K562 (cell line): ENCODE data around the gene FMNL2. TPM values are rescaled to one million over a fixed set of nuclear protein-coding genes. Genes with fewer than 3 reads are reported as not detected.

Experiments used
- ATAC-seq: fragments of 200-7000 bp; cut with Tn5 transposase; 3 replicates; pipeline ENCODE4 v1.9.1; 2020; ENCODE audit warnings: moderate library complexity
- BruUV-seq: library from RNA; stranded (reverse); fragments of 400-500 nt; replicated peaks from 2 replicates; lab custom pipeline; 2021; lab: Mats Ljungman, UMichigan
- CTCF ChIA-PET: fragments of 300-600 bp; formaldehyde crosslinking; extraction: SDS; loops from one replicate; lab custom pipeline; 2021; ENCODE audit warnings: low intra/inter-chr PET ratio; lab: Yijun Ruan, JAX
- POLR2A ChIA-PET: fragments of 300-600, 350-650 bp; sonication (Branson Sonifier 250); formaldehyde crosslinking; extraction: SDS; loops from one replicate; lab custom pipeline; 2021; ENCODE audit warnings: antibody characterized with exemption, inconsistent platforms; lab: Yijun Ruan, JAX
- DNase-seq, 4 experiments: peaks; one replicate each; pipeline versions ENCODE4 v3.0.0 to v3.0.0-alpha.2; 2011 to 2018; ENCODE audit warnings: low spot score in 3 of 4, mixed read lengths in 3 of 4; ENCODE audit errors: extremely low read depth in 1 of 4
- FAIRE-seq: peaks from 2 replicates; lab custom pipeline; 2011; peaks lifted over from hg19 to GRCh38; lab: Jason Lieb, UNC
- H2AFZ ChIP-seq: 2 replicates; pipeline ENCODE4 v1.6.0; 2011; ENCODE audit warnings: low read depth, low read length, control low read depth, inconsistent platforms
- H3K27ac ChIP-seq: fragments of 200-600 bp; 3 replicates; pipeline ENCODE4 v1.8.0; 2011; ENCODE audit warnings: low read depth, mild to moderate bottlenecking, control low read depth, inconsistent platforms, low read length, moderate library complexity, mixed read lengths; ENCODE audit errors: extremely low read depth
- H3K27me3 ChIP-seq, 2 experiments: fragments of 300-600 bp in 1 of 2; 2 replicates in 1 of 2; 3 replicates in 1 of 2; pipeline versions ENCODE4 v1.6.0 to v1.8.0; 2011; ENCODE audit warnings: inconsistent platforms in 2 of 2, low read length in 2 of 2, mild to moderate bottlenecking in 1 of 2, mixed read lengths in 1 of 2, moderate library complexity in 1 of 2; ENCODE audit not compliant: control insufficient read depth in 2 of 2, insufficient read depth in 2 of 2
- H3K36me3 ChIP-seq: fragments of 300-600 bp; 3 replicates; pipeline ENCODE4 v1.8.0; 2011; ENCODE audit warnings: mild to moderate bottlenecking, low read length, inconsistent platforms; ENCODE audit not compliant: control insufficient read depth, insufficient read depth
- H3K4me1 ChIP-seq, 2 experiments: fragments of 200-600 bp in 1 of 2; replicated peaks in 1 of 2; 2 replicates in 1 of 2; 3 replicates in 1 of 2; pipeline versions ENCODE4 v1.5.1 to v1.8.0; 2011; ENCODE audit warnings: inconsistent platforms in 2 of 2, low read length in 2 of 2, mild to moderate bottlenecking in 1 of 2, mixed read lengths in 1 of 2, moderate library complexity in 1 of 2; ENCODE audit not compliant: control insufficient read depth in 2 of 2, insufficient read depth in 2 of 2
- H3K4me2 ChIP-seq: 2 replicates; pipeline ENCODE4 v1.6.1; 2011; ENCODE audit warnings: low read length, control low read depth, inconsistent platforms, mixed read lengths; ENCODE audit not compliant: insufficient read depth
- H3K4me3 ChIP-seq: fragments of 200-600 bp; sonication (generic), shearing (Covaris generic); 2 replicates; pipeline ENCODE4 v1.5.1; 2016; ENCODE audit warnings: control low read depth, inconsistent platforms
- H3K79me2 ChIP-seq: fragments of 200-600 bp; 3 replicates; pipeline ENCODE4 v1.8.0; 2011; ENCODE audit warnings: low read length, inconsistent platforms; ENCODE audit not compliant: control insufficient read depth, insufficient read depth
- H3K9ac ChIP-seq, 2 experiments: 2 replicates each; pipeline versions ENCODE4 v1.6.0 to v1.6.1; 2011; ENCODE audit warnings: low read depth in 2 of 2, low read length in 2 of 2, control low read depth in 1 of 2, inconsistent platforms in 1 of 2, mild to moderate bottlenecking in 1 of 2, mixed read lengths in 1 of 2; ENCODE audit not compliant: insufficient read depth in 1 of 2
- H3K9me1 ChIP-seq: one replicate; pipeline ENCODE4 v1.6.0; 2011; ENCODE audit warnings: inconsistent platforms, mild to moderate bottlenecking, low read length, moderate library complexity; ENCODE audit not compliant: control insufficient read depth, insufficient read depth
- H3K9me3 ChIP-seq: replicated peaks from 2 replicates; pipeline ENCODE4 v1.5.1; 2011; ENCODE audit warnings: low read depth, low read length, inconsistent platforms; ENCODE audit not compliant: control insufficient read depth, insufficient read depth
- H4K20me1 ChIP-seq: replicated peaks from 2 replicates; pipeline ENCODE4 v1.6.1; 2011; ENCODE audit warnings: low read length, inconsistent platforms, mixed read lengths; ENCODE audit not compliant: control insufficient read depth, insufficient read depth
- CUX1 ChIP-seq: fragments of 200-800 bp; sonication (Bioruptor generic); IDR thresholded peaks from 2 replicates; pipeline ENCODE4 v1.6.1; 2016; ENCODE audit warnings: missing genetic modification characterization, missing compliant biosample characterization
- CXXC5 ChIP-seq: fragments of 250-450 bp; sonication (Bioruptor Pico); IDR thresholded peaks from 2 replicates; pipeline ENCODE4 v1.8.0; 2022; ENCODE audit warnings: inconsistent platforms, mild to moderate bottlenecking, moderate library complexity
- JUND ChIP-seq, 2 experiments: IDR thresholded peaks; 2 replicates in 1 of 2; 3 replicates in 1 of 2; pipeline ENCODE4 v1.6.1; 2011; ENCODE audit warnings: borderline replicate concordance in 2 of 2, low read depth in 2 of 2, low read length in 2 of 2, improper control_type of control experiment in 1 of 2, missing biosample characterization in 1 of 2, missing genetic modification characterization in 1 of 2, missing genetic modification reagents in 1 of 2
- PHF20 ChIP-seq: fragments of 450-650 bp; IDR thresholded peaks from 2 replicates; pipeline ENCODE4 v1.6.1; 2018; ENCODE audit not compliant: partially characterized antibody
- TFAM ChIP-seq: fragments of 250-450 bp; sonication (Bioruptor Pico); conservative IDR thresholded peaks from 2 replicates; pipeline ENCODE4 v1.5.0; 2021; ENCODE audit warnings: mild to moderate bottlenecking, moderate library complexity
- ZNF699 ChIP-seq: fragments of 250-450 bp; sonication (Bioruptor Pico); IDR thresholded peaks from 2 replicates; pipeline ENCODE4 v1.8.0; 2021; ENCODE audit warnings: mild to moderate bottlenecking, moderate library complexity; ENCODE audit not compliant: insufficient replicate concordance
- WGBS: fragments of 100-300 bp; shearing (Covaris generic); methylation state at CpG from one replicate; pipeline ENCODE4 v1.1.6; 2016; ENCODE audit warnings: low coverage, mixed read lengths; ENCODE audit not compliant: insufficient coverage; ENCODE audit errors: missing lambda C conversion rate; 5-methylcytosine and 5-hydroxymethylcytosine counted together
- in situ Hi-C: fragments of 300-500 bp; cut with MboI; formaldehyde crosslinking; loops from 4 replicates; pipeline ENCODE4 v1.15.0; 2018; ENCODE audit warnings: inconsistent platforms, mixed read lengths
- intact Hi-C: fragments of 100-400 bp; cut with micrococcal nuclease; formaldehyde crosslinking; loops from 2 replicates; pipeline ENCODE4 v1.14.2; 2022
- polyA plus RNA-seq, 8 experiments: library from polyadenylated mRNA; depleted of rRNA in 4 of 8; stranded (reverse) in 5 of 8; unstranded in 3 of 8; fragments of >200 nt; fragmentation: Nextera tagmentation in 2 of 8; fragmentation: Illumina TruSeq in 1 of 8; extraction: Ambion mirVana in 2 of 8; extraction: Trizol in 1 of 8; gene quantifications; 2 replicates each; pipeline versions ENCODE4 v1.2.1 to v1.2.3, GENCODE V29; 2011 to 2014; ENCODE audit warnings: inconsistent platforms in 1 of 8, missing spikeins in 1 of 8
- total RNA-seq, 7 experiments: library from RNA; depleted of rRNA in 6 of 7; stranded (reverse); fragments of >200 nt in 6 of 7; fragmentation: Illumina TruSeq in 2 of 7; extraction: Trizol in 2 of 7; gene quantifications; 2 replicates each; pipeline versions ENCODE4 v1.2.1 to v1.2.3, GENCODE V29; 2011 to 2021; ENCODE audit warnings: low replicate concordance in 1 of 7

The FMNL2 gene
- total and polyA plus RNA-seq, 9 of the 15 experiments (the other 6 are each of a cell fraction or from before 2014, with no cell fraction given), result 0.15 to 0.49 (median 0.24) TPM; not detected in 1

GRCh38 chr2:152676461-152676860 lies 341.5 kb downstream of the FMNL2 start:
- in situ Hi-C loops (no loop called here), intact Hi-C loops (no loop called here)
- Histone ChIP-seq H3K27ac (no peak overlapping the region), H3K4me3 (no peak overlapping the region), H3K9me1 (no peaks in the 10 kb centered on the region), H3K79me2 (peaks cover 1% of the 10 kb centered on the region; the same call in 1 of the 3 replicates), H3K36me3 (peaks cover 97% of the 10 kb centered on the region), H3K9ac (no peak overlapping the region), H3K27me3 (no peaks in the 10 kb centered on the region), H3K9me3 (no peaks in the 10 kb centered on the region), H3K4me2 (no peak overlapping the region), H4K20me1 (no peaks in the 10 kb centered on the region), H3K4me1 (no peaks in the 10 kb centered on the region), H2AFZ (no peak overlapping the region)
- CTCF ChIA-PET, result no interaction called here
- POLR2A ChIA-PET, result interaction anchor here (1.1 kb wide), 1 partner anchor 29 kb away, joined by 3 read pairs; no protein-coding TSS in a partner anchor
- no peak for TF ChIP-seq JUND (IDR thresholded peaks at IDR 0.05; ENCODE audit: borderline replicate concordance, low read depth, low read length)
- no peak for TF ChIP-seq JUND (tag; IDR thresholded peaks at IDR 0.05; ENCODE audit: borderline replicate concordance, low read depth, low read length)
- no peak for TF ChIP-seq ZNF699 (CRISPR knock-in tag)
- TF ChIP-seq TFAM (CRISPR knock-in tag), result no peak
- no peak for TF ChIP-seq CUX1
- TF ChIP-seq CXXC5 (CRISPR knock-in tag), result no peak
- no peak for TF ChIP-seq PHF20
- no TSS peak for BruUV-seq
- no peak for DNase-seq
- no peak for ATAC-seq
- 97% methylated on average over 3 of the region's 3 CpGs for WGBS
- no peak for FAIRE-seq
